ENCODE data around the gene WRAP53. TPM values are rescaled to one million over a fixed set of nuclear protein-coding genes. Genes with fewer than 3 reads are reported as not detected.

The WRAP53 gene
- total RNA-seq, 2 donors from 2014 or later: 21.7 to 30.8 TPM

DNA sequence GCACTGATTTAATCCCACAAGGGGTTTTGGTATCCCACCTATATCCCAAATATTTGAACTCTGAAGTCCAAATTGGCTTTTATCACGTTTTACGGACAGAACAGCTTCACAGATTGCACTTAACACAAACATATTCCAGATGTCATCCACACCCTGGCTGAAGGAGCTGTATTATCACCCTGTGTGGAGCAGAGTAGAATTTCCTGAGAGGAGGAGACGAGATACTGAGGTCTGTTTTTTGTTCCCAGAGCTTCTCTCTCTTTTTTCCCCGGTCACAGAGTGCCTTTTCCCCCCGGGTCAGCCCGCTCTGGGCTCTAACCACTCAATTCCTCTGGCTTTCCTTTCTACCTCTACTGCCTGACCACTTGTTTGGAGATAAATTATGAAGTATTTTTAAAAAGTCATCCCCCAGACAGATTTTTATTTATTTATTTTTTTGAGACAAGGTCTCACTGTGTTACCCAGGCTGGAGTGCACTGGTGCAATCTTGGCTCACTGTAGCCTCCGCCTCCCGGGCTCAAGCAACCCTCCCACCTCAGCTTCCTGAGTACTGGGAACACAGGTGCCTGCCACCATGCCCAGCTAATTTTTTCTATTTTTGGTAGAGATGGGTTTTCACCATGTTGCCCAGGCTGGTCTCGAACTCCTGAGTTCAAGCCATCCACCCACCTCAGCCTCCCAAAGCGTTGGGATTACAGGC lies 59.9 kb downstream of the WRAP53 start:
- WGBS, 2 experiments (ENCODE audit: insufficient coverage in 1 of 2, insufficient read length in 1 of 2): 85% methylated on average over 5 to 10 of the region's 10 CpGs
- H3K4me3 ChIP-seq (ENCODE audit: low read length): no peak overlapping the region
- peaks cover 3% of the 10 kb centered on the region for H3K9me3 Mint-ChIP-seq

GRCh38 chr17:7750321-7750821 lies 62.1 kb downstream of the WRAP53 start:
- Histone ChIP-seq H3K4me1 (ENCODE audit: control insufficient read depth, insufficient read depth, low read length) (peaks cover 7% of the 10 kb centered on the region), H3K9me3 (ENCODE audit: control insufficient read depth, low read length) (peaks cover 6% of the 10 kb centered on the region), H3K36me3 (ENCODE audit: control insufficient read depth, insufficient read depth, low read length) (no peaks in the 10 kb centered on the region), H3K27ac (ENCODE audit: low read depth, low read length) (no peak overlapping the region), H3K9ac (ENCODE audit: extremely low read depth, low read length, poor library complexity, severe bottlenecking) (no peak overlapping the region), H3K4me3 (ENCODE audit: low read length) (no peak overlapping the region), H3K27me3 (ENCODE audit: control insufficient read depth, insufficient read depth, low read length, poor library complexity, severe bottlenecking) (no peaks in the 10 kb centered on the region)
- TF ChIP-seq CTCF (conservative IDR thresholded peaks at IDR 0.05): no peak
- H3K27ac Mint-ChIP-seq: no peak overlapping the region
- H3K4me3 Mint-ChIP-seq: no peak overlapping the region
- peaks cover 3% of the 10 kb centered on the region for H3K9me3 Mint-ChIP-seq
- peaks cover 7% of the 10 kb centered on the region for H3K27me3 Mint-ChIP-seq (ENCODE audit: insufficient read depth)
- WGBS, 2 experiments (ENCODE audit: insufficient coverage in 1 of 2, insufficient read length in 1 of 2): 88 to 93% methylated on average over 3 to 4 of the region's 4 CpGs
- H3K36me3 Mint-ChIP-seq (ENCODE audit: low read depth): no peaks in the 10 kb centered on the region
- DNase-seq: no peak
- H3K4me1 Mint-ChIP-seq: peaks cover 12% of the 10 kb centered on the region

More for the DNA sequence above, 59.9 kb downstream of the WRAP53 start:
- H3K27me3 ChIP-seq (ENCODE audit: control insufficient read depth, insufficient read depth, low read length, poor library complexity, severe bottlenecking): no peaks in the 10 kb centered on the region
- H3K9me3 ChIP-seq (ENCODE audit: control insufficient read depth, low read length): peaks cover 6% of the 10 kb centered on the region
- peaks cover 7% of the 10 kb centered on the region for H3K4me1 ChIP-seq (ENCODE audit: control insufficient read depth, insufficient read depth, low read length)
- no peak overlapping the region for H3K9ac ChIP-seq (ENCODE audit: extremely low read depth, low read length, poor library complexity, severe bottlenecking)
- H3K36me3 ChIP-seq (ENCODE audit: control insufficient read depth, insufficient read depth, low read length): no peaks in the 10 kb centered on the region
- Mint-ChIP-seq H3K4me1 (peaks cover 12% of the 10 kb centered on the region), H3K27ac (peak overlapping the region; percentile 82), H3K27me3 (ENCODE audit: insufficient read depth) (peaks cover 2% of the 10 kb centered on the region), H3K4me3 (no peak overlapping the region), H3K36me3 (ENCODE audit: low read depth) (no peaks in the 10 kb centered on the region)
- no peak overlapping the region for H3K27ac ChIP-seq (ENCODE audit: low read depth, low read length)
- no peak for TF ChIP-seq CTCF (conservative IDR thresholded peaks at IDR 0.05)
- DNase-seq: no peak

Other genes starting within 250 kb of the WRAP53 start
- gene FGF11, start 249.0 kb upstream of the WRAP53 start, total RNA-seq: 1 to 10 TPM; 4.0 to 8.8 TPM
- gene CHRNB1, start 243.4 kb upstream of the WRAP53 start, total RNA-seq: 10 to 100 TPM in 1 of 2 donors, 1 to 10 TPM in 1; 8.7 to 11.6 TPM
- gene ZBTB4, start 208.8 kb upstream of the WRAP53 start, total RNA-seq: 10 to 100 TPM; 18.8 to 25.5 TPM
- under 1 TPM in 1 of 2 donors, not detected in 1; 0.33 TPM for gene SLC35G6, start 207.0 kb upstream of the WRAP53 start, total RNA-seq
- gene POLR2A, start 204.1 kb upstream of the WRAP53 start, total RNA-seq: 100 to 1,000 TPM; 129 to 189 TPM
- 1 to 10 TPM; 8.3 to 8.4 TPM for gene TNFSF12, start 139.4 kb upstream of the WRAP53 start, total RNA-seq
- gene TNFSF13, start 129.7 kb upstream of the WRAP53 start, total RNA-seq: 1 to 10 TPM; 1.7 to 3.0 TPM
- gene SENP3, start 126.6 kb upstream of the WRAP53 start, total RNA-seq: 10 to 100 TPM; 71.5 to 82.3 TPM
- gene CD68, start 108.8 kb upstream of the WRAP53 start, total RNA-seq: under 1 TPM in 1 of 2 donors, not detected in 1; 0.44 TPM
- gene MPDU1, start 104.6 kb upstream of the WRAP53 start, total RNA-seq: 10 to 100 TPM; 47.4 to 56.6 TPM
- 1 to 10 TPM; 6.4 to 7.3 TPM for gene SOX15, start 98.4 kb upstream of the WRAP53 start, total RNA-seq
- 10 to 100 TPM; 52.1 to 53.9 TPM for gene FXR2, start 73.6 kb upstream of the WRAP53 start, total RNA-seq
- 100 to 1,000 TPM in 1 of 2 donors, 10 to 100 TPM in 1; 82.7 to 103 TPM for gene SAT2, start 60.7 kb upstream of the WRAP53 start, total RNA-seq
- 1 to 10 TPM in 1 of 2 donors, under 1 TPM in 1; 0.77 to 1.9 TPM for gene SHBG, start 58.3 kb upstream of the WRAP53 start, total RNA-seq
- 1 to 10 TPM; 6.4 to 7.5 TPM for gene ATP1B2, start 37.6 kb upstream of the WRAP53 start, total RNA-seq
- 100 to 1,000 TPM; 113 to 130 TPM for gene TP53, start 987 bp upstream of the WRAP53 start, total RNA-seq
- 10 to 100 TPM; 12.8 to 15.0 TPM for gene EFNB3, start 16.7 kb downstream of the WRAP53 start, total RNA-seq
- gene DNAH2, start 29.3 kb downstream of the WRAP53 start, total RNA-seq: under 1 TPM; 0.42 to 0.69 TPM
- 10 to 100 TPM; 53.3 to 60.3 TPM for gene KDM6B, start 145.7 kb downstream of the WRAP53 start, total RNA-seq
- gene TMEM88, start 166.6 kb downstream of the WRAP53 start, total RNA-seq: 10 to 100 TPM; 16.8 to 26.8 TPM
- gene NAA38, start 169.1 kb downstream of the WRAP53 start, total RNA-seq: 10 to 100 TPM; 38.9 to 44.8 TPM
- gene CYB5D1, start 169.5 kb downstream of the WRAP53 start, total RNA-seq: 10 to 100 TPM; 10.6 to 12.9 TPM
- 10 to 100 TPM; 55.0 to 64.1 TPM for gene CHD3, start 200.3 kb downstream of the WRAP53 start, total RNA-seq
- 1 to 10 TPM; 1.1 to 1.6 TPM for gene RNF227, start 227.8 kb downstream of the WRAP53 start, total RNA-seq
- 1 to 10 TPM; 4.0 to 6.5 TPM for gene KCNAB3, start 241.4 kb downstream of the WRAP53 start, total RNA-seq
- gene TRAPPC1, start 243.5 kb downstream of the WRAP53 start, total RNA-seq: 100 to 1,000 TPM; 150 to 170 TPM
- gene CNTROB, start 243.7 kb downstream of the WRAP53 start, total RNA-seq: 10 to 100 TPM; 47.5 to 57.4 TPM